A673 (cell line): Measurements from ENCODE around the gene GMFB.

Source experiments
- CTCF ChIP-seq: fragments of 300-800, 200-600 bp; sonication (generic); conservative IDR thresholded peaks from 2 replicates; pipeline ENCODE4 v1.5.1; 2017; ENCODE audit warnings: low read depth, mild to moderate bottlenecking, antibody characterized with exemption, low read length, moderate library complexity, mixed read lengths
- EZH2 ChIP-seq: fragments of 200-600 bp; sonication (generic); IDR thresholded peaks from 2 replicates; pipeline ENCODE4 v1.6.1; 2017; ENCODE audit warnings: borderline replicate concordance, low read depth, mild to moderate bottlenecking, mixed read lengths, antibody characterized with exemption, low read length; ENCODE audit not compliant: poor library complexity, severe bottlenecking

GRCh38 chr14:54455363-54455762, 33.4 kb downstream of the GMFB start:
- TF ChIP-seq CTCF (no peak), EZH2 (no peak)
